AG09309 (cell line): ENCODE data around the gene TEX29.

Source experiments
- DNase-seq: peaks from one replicate; pipeline ENCODE4 v3.0.0-alpha.2; 2010; ENCODE audit warnings: low read depth
- H3K4me3 ChIP-seq: 2 replicates; pipeline ENCODE4 v1.5.1; 2011; ENCODE audit warnings: mild to moderate bottlenecking, low read depth, low read length, moderate library complexity; ENCODE audit not compliant: control insufficient read depth
- CTCF ChIP-seq: IDR thresholded peaks from 2 replicates; pipeline ENCODE4 v1.5.1; 2011; ENCODE audit warnings: mild to moderate bottlenecking, low read depth, low read length, inconsistent platforms; ENCODE audit not compliant: insufficient read depth, control insufficient read depth; ENCODE audit errors: missing control alignments

TEX29 gene

GRCh38 chr13:111325146-111325890, 4.9 kb downstream of the TEX29 start:
- H3K4me3 ChIP-seq = no peak overlapping the region
- DNase-seq = no peak
- no peak for TF ChIP-seq CTCF

GRCh38 chr13:111325941-111326620, 5.6 kb downstream of the TEX29 start:
- TF ChIP-seq CTCF = no peak

GRCh38 chr13:111326621-111326965, 6.2 kb downstream of the TEX29 start:
- TF ChIP-seq CTCF = no peak
- no peak for DNase-seq
- no peak overlapping the region for H3K4me3 ChIP-seq

More at GRCh38 chr13:111325941-111326620, 5.6 kb downstream of the TEX29 start:
- no peak for DNase-seq
- H3K4me3 ChIP-seq = no peak overlapping the region

GRCh38 chr13:111326981-111327642, 6.7 kb downstream of the TEX29 start:
- no peak overlapping the region for H3K4me3 ChIP-seq
- no peak for DNase-seq
- no peak for TF ChIP-seq CTCF

GRCh38 chr13:111327730-111328573, 7.5 kb downstream of the TEX29 start:
- H3K4me3 ChIP-seq = no peak overlapping the region
- DNase-seq = no peak
- TF ChIP-seq CTCF = no peak
